ENCODE results near the gene ROPN1L. TPM values are rescaled to one million over a fixed set of nuclear protein-coding genes. Genes with fewer than 3 reads are reported as not detected.

The ROPN1L gene
- polyA plus RNA-seq, 1 donor from 2014 or later: 0.52 TPM

DNA sequence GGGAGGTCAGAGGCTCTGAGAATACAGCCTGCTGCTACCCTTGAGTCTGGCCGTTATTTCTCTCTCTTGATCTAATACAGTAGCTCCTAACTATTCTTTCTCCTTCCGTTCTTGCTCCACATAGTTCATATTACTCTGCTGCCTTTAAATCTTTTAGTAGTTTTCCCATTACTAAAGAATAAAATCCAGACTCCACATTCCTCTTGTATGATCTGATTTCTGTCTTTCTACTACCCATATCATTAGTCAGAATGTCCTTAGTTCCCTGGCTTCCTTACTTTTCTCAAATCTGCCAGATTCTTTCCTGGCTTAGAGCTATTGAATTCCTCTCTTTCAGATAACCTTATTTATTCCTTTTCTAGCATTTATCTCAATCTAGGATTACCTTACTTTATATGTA is 48.2 kb upstream of the ROPN1L start:
- Histone ChIP-seq H3K9ac (ENCODE audit: low read length) (no peak overlapping the region), H3F3A (ENCODE audit: insufficient read depth, low read length, poor library complexity, severe bottlenecking) (no peaks in the 10 kb centered on the region), H3K27ac (ENCODE audit: low read length) (no peak overlapping the region), H3K9me2 (ENCODE audit: insufficient read depth, low read length) (no peaks in the 10 kb centered on the region), H3K79me2 (replicated peaks; ENCODE audit: insufficient read depth, low read length) (peaks cover 8% of the 10 kb centered on the region), H3K27me3 (ENCODE audit: insufficient read depth, low read depth, low read length) (no peaks in the 10 kb centered on the region), H3K36me3 (ENCODE audit: insufficient read depth, low read length) (peaks cover 5% of the 10 kb centered on the region), H3K9me3 (ENCODE audit: low read length) (no peaks in the 10 kb centered on the region), H3K4me3 (ENCODE audit: low read length) (no peak overlapping the region), H3K4me2 (ENCODE audit: low read length) (no peak overlapping the region), H4K20me1 (ENCODE audit: insufficient read depth) (no peaks in the 10 kb centered on the region), H2AFZ (ENCODE audit: low read depth, low read length) (no peak overlapping the region)
- no peak for TF ChIP-seq SMC3 (conservative IDR thresholded peaks at IDR 0.05; ENCODE audit: poor library complexity)
- TF ChIP-seq, protein P1, sequence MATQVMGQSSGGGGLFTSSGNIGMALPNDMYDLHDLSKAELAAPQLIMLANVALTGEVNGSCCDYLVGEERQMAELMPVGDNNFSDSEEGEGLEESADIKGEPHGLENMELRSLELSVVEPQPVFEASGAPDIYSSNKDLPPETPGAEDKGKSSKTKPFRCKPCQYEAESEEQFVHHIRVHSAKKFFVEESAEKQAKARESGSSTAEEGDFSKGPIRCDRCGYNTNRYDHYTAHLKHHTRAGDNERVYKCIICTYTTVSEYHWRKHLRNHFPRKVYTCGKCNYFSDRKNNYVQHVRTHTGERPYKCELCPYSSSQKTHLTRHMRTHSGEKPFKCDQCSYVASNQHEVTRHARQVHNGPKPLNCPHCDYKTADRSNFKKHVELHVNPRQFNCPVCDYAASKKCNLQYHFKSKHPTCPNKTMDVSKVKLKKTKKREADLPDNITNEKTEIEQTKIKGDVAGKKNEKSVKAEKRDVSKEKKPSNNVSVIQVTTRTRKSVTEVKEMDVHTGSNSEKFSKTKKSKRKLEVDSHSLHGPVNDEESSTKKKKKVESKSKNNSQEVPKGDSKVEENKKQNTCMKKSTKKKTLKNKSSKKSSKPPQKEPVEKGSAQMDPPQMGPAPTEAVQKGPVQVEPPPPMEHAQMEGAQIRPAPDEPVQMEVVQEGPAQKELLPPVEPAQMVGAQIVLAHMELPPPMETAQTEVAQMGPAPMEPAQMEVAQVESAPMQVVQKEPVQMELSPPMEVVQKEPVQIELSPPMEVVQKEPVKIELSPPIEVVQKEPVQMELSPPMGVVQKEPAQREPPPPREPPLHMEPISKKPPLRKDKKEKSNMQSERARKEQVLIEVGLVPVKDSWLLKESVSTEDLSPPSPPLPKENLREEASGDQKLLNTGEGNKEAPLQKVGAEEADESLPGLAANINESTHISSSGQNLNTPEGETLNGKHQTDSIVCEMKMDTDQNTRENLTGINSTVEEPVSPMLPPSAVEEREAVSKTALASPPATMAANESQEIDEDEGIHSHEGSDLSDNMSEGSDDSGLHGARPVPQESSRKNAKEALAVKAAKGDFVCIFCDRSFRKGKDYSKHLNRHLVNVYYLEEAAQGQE (IDR thresholded peaks at IDR 0.05; ENCODE audit: borderline replicate concordance): no peak
- no peak for TF ChIP-seq POLR2AphosphoS5 (IDR thresholded peaks at IDR 0.05)
- TF ChIP-seq EZH2 (IDR thresholded peaks at IDR 0.05; ENCODE audit: borderline replicate concordance, insufficient read depth, low read length, poor library complexity, severe bottlenecking): no peak
- TF ChIP-seq TAF1 (IDR thresholded peaks at IDR 0.05; ENCODE audit: low read depth): no peak
- TF ChIP-seq, protein P2, sequence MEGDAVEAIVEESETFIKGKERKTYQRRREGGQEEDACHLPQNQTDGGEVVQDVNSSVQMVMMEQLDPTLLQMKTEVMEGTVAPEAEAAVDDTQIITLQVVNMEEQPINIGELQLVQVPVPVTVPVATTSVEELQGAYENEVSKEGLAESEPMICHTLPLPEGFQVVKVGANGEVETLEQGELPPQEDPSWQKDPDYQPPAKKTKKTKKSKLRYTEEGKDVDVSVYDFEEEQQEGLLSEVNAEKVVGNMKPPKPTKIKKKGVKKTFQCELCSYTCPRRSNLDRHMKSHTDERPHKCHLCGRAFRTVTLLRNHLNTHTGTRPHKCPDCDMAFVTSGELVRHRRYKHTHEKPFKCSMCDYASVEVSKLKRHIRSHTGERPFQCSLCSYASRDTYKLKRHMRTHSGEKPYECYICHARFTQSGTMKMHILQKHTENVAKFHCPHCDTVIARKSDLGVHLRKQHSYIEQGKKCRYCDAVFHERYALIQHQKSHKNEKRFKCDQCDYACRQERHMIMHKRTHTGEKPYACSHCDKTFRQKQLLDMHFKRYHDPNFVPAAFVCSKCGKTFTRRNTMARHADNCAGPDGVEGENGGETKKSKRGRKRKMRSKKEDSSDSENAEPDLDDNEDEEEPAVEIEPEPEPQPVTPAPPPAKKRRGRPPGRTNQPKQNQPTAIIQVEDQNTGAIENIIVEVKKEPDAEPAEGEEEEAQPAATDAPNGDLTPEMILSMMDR (IDR thresholded peaks at IDR 0.05; ENCODE audit: poor library complexity, severe bottlenecking): no peak

DNA sequence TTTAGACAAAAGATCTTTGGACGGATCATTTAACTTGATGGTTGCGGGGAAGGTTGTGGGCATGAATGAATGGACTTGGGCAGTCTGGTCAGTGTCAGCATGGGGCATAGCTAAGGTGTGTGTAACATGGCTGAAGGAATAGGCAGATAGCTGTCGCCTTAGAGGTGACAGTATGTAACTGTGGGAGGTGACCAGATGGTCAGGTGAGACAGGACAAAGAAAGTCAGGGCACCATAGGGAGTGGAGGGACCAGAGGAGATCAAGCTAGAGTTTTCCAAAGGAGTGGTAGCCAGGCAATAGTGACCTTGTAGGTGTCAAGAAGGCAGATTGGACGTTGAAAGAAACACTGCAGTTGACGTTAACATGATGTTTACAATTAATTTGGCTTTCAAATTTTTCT is 45.1 kb upstream of the ROPN1L start:
- no peaks in the 10 kb centered on the region for H4K20me1 ChIP-seq (ENCODE audit: insufficient read depth)
- H3K9me2 ChIP-seq (ENCODE audit: insufficient read depth, low read length): no peaks in the 10 kb centered on the region
- no peak overlapping the region for H2AFZ ChIP-seq (ENCODE audit: low read depth, low read length)
- peaks cover 5% of the 10 kb centered on the region for H3K36me3 ChIP-seq (ENCODE audit: insufficient read depth, low read length)
- no peak overlapping the region for H3K4me3 ChIP-seq (ENCODE audit: low read length)
- TF ChIP-seq SMC3 (conservative IDR thresholded peaks at IDR 0.05; ENCODE audit: poor library complexity): no peak
- no peak for TF ChIP-seq MXI1 (conservative IDR thresholded peaks at IDR 0.05; ENCODE audit: poor library complexity, severe bottlenecking)
- TF ChIP-seq, protein P2 (IDR thresholded peaks at IDR 0.05; ENCODE audit: poor library complexity, severe bottlenecking): no peak
- no peak for TF ChIP-seq POLR2AphosphoS5 (IDR thresholded peaks at IDR 0.05)
- TF ChIP-seq, protein P1 (IDR thresholded peaks at IDR 0.05; ENCODE audit: borderline replicate concordance): no peak
- TF ChIP-seq TAF1 (IDR thresholded peaks at IDR 0.05; ENCODE audit: low read depth): no peak
- no peak for TF ChIP-seq EZH2 (IDR thresholded peaks at IDR 0.05; ENCODE audit: borderline replicate concordance, insufficient read depth, low read length, poor library complexity, severe bottlenecking)
- no peak for TF ChIP-seq EP300 (conservative IDR thresholded peaks at IDR 0.05; ENCODE audit: poor library complexity, severe bottlenecking)
- no peak for TF ChIP-seq RAD21 (conservative IDR thresholded peaks at IDR 0.05)
- no peaks in the 10 kb centered on the region for H3K27me3 ChIP-seq (ENCODE audit: insufficient read depth, low read depth, low read length)
- no peaks in the 10 kb centered on the region for H3K9me3 ChIP-seq (ENCODE audit: low read length)
- H3K9ac ChIP-seq (ENCODE audit: low read length): no peak overlapping the region
- H3K4me2 ChIP-seq (ENCODE audit: low read length): no peak overlapping the region
- H3K79me2 ChIP-seq (replicated peaks; ENCODE audit: insufficient read depth, low read length): no peaks in the 10 kb centered on the region
- no peak overlapping the region for H3K27ac ChIP-seq (ENCODE audit: low read length)
- no peaks in the 10 kb centered on the region for H3F3A ChIP-seq (ENCODE audit: insufficient read depth, low read length, poor library complexity, severe bottlenecking)
